GM21529 (cell line): ENCODE measurements around the gene PFN3.

ENCODE experiments used
- ATAC-seq: cut with Tn5 transposase; IDR thresholded peaks from one replicate; pipeline ENCODE4 v1.9.1; 2021; ENCODE audit not compliant: unreplicated experiment

Gene PFN3

DNA sequence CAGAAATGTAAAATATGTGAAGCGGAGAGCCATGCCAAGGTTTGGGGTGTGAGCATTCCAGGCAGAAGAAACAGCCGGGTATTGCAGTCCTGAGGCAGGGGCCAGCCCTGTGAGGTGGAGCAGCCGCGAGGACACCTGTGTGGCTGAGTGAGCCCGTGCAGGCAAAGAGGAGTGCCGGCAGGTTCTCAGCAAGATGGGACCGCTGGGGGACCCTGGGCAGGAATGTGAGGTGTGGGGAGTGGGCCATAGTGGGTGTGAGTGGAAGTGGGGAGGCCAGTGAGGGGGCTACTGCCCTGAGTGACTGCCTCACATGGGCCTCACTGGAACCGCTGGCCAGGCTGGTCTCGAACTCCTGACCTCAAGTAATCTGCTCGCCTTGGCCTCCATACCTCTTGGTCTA is 38.0 kb upstream of the PFN3 start:
- ATAC-seq: no peak

DNA sequence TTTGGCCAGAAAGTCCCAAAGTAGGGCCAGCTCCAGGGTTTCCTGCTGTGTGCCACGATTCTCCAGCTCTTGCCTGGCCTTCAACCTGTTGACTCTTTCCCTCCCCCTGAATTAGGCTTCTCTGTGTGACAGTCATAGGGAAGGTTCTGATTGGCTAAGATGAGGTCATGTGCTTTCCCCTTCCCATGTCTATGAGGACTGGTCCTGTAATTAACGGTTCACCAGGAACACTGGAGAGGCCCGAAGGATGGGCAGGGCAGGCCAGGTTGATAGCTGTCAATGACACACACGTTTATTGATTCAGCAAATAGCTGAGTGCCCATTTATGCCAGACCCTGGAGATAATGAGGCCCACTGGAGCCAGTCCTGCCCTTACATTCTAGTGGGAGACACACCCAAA is 37.2 kb upstream of the PFN3 start:
- ATAC-seq: no peak

DNA sequence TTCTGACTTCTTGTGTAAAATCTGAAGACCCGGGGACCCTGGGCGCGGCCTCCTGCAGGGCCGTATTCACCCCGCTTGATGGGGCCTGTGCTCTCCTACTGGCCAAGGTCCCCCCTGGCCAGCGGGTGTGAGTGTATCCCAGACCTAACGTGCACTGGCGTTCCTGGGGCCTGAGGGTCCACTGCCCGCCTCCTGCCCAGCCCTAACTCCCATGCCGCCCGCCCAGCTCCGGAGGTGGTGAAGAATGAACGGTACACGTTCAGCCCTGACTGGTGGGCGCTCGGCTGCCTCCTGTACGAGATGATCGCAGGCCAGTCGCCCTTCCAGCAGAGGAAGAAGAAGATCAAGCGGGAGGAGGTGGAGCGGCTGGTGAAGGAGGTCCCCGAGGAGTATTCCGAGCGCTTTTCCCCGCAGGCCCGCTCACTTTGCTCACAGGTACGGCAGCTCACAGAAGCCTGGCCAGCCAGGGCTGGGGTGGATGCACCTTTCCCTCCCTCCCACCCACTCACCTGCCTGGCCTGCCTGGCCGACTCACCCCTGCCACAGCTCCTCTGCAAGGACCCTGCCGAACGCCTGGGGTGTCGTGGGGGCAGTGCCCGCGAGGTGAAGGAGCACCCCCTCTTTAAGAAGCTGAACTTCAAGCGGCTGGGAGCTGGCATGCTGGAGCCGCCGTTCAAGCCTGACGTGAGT is 35.5 kb upstream of the PFN3 start:
- ATAC-seq: no peak

GRCh38 chr5:177434942-177435738 is 34.7 kb upstream of the PFN3 start:
- no peak for ATAC-seq

DNA sequence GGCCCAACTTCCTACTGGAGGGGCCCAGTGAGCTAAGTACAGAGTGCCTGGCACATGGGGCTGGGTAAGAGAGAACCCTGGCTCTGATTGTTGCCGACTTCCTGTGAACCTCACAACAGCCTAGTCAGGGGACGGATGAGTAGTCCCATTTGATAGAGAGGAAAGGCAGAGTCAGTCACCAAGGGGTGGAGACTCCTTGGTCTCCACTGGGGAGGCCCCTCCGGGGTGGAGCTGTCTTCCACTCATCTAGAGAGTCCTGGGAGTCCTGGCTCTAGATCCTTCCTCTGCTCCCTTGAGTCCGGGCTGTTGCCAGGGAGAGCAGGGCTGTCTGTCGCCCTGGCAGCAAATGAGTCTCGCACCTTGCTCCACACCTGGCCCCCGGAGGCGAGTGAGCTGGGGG is 34.0 kb upstream of the PFN3 start:
- no peak for ATAC-seq

DNA sequence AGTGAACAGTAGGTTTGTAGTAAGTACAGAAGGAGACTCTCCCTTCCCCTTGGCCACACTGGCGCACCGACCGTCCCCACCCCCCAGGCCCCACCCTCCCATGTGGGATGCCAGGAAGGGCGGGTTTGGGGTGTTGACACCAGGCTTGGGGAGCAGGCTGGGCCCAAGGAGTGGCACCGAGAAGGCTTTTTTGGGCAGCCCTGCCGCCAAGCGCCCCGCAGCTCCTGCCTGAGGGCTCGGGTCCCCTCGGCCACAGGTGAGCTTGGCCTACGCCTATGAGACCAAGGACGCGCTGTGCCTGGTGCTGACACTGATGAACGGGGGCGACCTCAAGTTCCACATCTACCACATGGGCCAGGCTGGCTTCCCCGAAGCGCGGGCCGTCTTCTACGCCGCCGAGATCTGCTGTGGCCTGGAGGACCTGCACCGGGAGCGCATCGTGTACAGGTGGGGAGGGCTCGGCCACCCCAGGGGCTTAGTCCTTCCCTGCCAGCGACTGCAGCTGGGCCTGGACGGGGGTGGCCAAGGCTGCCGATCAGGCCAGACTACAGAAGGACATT is 33.3 kb upstream of the PFN3 start:
- no peak for ATAC-seq

DNA sequence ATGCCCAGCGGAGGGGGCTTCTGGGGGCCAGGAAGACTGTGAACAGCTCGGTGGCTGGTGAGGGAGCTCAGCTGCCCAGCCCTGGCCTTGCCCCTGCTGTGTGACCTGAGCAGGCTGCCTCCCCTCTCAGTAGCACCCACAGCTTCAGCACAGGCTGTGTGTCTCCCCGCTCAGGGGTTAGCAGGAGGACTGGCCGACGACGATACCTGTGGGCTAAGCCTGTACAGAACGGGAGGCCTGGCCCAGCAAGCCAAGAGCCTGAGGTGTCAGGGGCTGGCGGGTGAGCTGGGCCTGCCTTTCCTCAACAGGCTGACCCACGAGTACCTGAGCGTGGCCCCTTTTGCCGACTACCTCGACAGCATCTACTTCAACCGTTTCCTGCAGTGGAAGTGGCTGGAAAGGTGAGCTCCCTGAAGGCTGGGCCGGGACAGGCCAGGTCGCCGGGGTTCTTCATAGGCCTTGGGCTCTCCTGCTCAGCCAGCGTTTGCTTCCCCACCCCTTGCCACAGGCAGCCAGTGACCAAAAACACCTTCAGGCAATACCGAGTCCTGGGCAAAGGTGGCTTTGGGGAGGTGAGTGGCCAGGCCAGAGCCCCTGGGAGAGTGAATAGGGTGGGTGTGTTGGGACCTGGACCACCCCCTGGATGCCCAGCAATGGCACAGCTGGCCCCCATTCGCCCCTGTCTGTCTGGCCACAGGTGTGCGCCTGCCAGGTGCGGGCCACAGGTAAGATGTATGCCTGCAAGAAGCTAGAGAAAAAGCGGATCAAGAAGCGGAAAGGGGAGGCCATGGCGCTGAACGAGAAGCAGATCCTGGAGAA is 32.6 kb upstream of the PFN3 start:
- no peak for ATAC-seq

DNA sequence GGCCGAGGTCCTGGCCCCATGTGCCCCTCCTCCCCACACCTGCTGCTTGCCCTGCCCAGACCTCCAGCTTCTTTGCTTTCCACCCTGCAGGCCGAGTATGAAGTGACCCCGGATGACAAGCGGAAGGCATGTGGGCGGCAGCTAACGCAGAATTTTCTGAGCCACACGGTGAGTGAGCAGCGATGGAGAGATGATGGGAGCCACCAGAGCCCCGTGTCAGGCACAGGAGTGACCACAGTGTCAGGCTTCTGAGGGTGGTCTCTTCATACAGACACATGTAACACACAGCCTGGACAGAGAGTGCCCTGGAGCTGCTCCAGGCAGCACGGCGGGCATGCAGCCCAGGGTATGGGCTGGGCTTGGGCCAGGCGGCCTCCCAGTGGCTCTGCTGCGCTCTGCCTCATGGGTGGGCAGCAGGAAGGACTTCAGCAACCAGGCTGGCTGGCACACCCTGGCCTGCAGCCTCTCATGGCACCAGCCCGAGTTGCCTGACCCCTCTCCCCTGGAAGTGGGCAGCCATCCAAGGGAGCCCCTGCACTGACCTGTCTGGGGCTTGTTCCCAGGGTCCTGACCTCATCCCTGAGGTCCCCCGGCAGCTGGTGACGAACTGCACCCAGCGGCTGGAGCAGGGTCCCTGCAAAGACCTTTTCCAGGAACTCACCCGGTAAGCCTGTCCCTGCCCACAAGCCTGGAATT is 31.8 kb upstream of the PFN3 start:
- no peak for ATAC-seq

DNA sequence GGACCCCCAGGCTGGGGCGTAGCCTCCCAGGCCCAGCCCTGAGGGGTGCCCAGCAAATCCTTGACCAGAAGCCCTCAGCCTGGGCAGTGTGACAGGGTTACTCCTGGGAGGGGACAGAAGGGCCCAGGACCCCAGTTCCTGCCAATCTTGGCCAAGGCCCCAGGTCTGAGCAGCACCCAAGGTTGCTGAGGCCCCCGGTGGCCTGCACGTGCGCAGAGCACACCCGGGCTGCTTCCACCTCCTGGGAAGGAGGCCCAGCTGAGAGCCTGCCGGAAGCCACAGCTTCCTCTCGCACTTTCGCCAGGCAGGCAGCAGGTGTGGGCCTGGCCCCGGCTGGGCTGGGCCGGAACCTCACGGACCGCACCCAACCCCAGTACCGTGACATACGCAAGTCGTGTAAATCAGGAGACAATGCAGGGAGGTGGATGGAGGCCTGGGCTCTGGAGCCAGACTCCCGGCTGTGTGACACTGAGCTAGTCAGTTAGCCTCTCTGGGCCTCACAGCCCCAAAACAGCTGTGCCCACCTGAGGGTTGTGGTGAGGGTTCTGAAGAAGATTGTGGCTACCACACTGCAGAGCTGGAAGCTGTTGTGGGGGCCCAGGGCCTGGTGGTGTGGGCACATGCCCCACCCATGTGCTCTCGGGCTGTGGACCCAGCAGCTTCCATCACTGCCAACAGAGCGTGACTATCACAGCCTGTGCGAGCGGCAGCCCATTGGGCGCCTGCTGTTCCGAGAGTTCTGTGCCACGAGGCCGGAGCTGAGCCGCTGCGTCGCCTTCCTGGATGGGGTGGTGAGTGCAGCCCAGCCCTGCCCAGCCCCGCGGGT is 31.1 kb upstream of the PFN3 start:
- ATAC-seq: peak; percentile 48

GRCh38 chr5:177430972-177431316 is 30.5 kb upstream of the PFN3 start:
- no peak for ATAC-seq

GRCh38 chr5:177430140-177430951 is 29.9 kb upstream of the PFN3 start:
- no peak for ATAC-seq

DNA sequence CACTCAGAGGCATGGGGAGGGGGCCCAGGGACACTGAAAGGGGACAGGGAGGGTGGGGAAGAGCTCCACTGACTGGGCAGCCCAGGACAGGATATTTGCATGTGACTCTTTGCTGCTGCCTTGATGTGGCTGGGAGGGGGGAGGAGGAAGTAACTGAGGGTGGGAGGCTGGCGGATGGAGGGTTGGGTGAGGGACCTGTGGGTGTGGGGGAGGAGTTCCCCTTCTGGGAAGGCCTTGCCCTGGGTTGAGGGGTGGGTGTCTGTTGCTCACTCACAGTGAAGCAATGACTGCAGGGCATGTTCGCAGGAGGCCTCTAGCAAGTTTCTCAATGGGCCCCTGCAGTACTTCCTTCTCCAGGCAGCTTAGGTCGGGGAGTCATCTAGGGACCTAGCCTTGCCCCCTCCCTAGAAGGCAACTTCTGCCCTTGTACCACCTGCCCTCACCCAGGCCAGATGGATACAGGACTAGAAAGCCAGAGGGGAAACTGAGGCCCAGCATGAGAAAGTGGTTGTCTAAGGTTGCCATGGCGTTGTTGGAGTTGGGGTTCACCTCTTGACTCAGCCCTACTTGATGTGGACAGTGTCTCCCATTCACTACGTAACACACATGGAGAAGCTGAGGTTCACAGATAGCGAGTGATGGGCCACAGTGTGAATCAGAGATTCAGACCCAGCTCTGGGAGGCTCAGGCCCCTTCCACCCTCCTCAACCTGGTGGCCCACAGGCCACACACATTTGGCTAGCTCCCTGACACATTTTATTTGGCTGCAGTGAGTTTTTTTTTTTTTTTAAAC is 29.0 kb upstream of the PFN3 start:
- ATAC-seq: no peak

- no peak for ATAC-seq
Observed at GRCh38 chr5:177428574-177429217, 28.2 kb upstream of the PFN3 start.

DNA sequence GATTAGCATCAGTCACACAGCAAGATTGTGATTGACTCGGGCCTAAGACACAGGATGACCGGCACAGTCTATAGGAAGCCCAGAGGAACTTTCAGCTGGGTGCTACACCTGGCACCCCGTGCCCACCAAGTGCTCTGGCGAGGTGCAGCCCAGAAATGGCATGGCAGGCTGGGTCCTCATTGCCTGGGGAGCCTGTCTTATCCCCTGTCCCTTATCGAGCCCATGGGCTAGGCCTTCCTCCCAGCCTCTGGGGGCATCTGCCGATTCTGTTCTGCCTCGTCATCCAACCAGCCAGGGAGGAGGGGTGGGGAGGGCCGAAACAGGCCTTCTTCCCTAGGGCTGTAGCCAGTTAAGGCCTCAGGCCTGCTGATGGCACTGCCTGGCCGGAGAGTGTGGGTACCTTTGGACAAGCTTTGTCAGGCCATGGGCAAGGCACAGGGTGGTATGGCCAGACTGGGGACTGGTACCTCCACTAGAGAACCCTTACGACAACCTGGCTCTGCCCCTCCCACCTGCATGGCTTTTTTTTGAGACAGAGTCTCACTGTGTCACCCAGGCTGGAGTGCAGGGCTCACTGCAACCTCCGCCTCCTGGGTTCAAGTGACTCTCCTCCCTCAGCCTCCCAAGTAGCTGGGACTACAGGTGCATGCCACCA is 27.6 kb upstream of the PFN3 start:
- ATAC-seq: no peak

GRCh38 chr5:177427211-177427822 is 26.9 kb upstream of the PFN3 start:
- ATAC-seq: no peak

- ATAC-seq: peak; percentile 8
Observed at GRCh38 chr5:177426566-177427210, 26.2 kb upstream of the PFN3 start, which contains the start of gene GRK6. TSS of gene GRK6 (plus strand) at chr5:177426676. CDS start at chr5:177426846, 170 bp downstream.
